ENCODE results near the gene DNAJA3. TPM values are rescaled to one million over a fixed set of nuclear protein-coding genes. Genes with fewer than 3 reads are reported as not detected.

The DNAJA3 gene
- total and polyA plus RNA-seq, 10 of the 15 experiments (the other 5 are each of a cell fraction or from before 2014, with no cell fraction given): 8.4 to 141 (median 60.8) TPM

- ATAC-seq (peak; percentile 89), DNase-seq (ENCODE audit: low read depth, low spot score) (no peak), FAIRE-seq (no peak)
- Histone ChIP-seq H4K20me1 (ENCODE audit: control insufficient read depth, insufficient read depth) (no peaks in the 10 kb centered on the region), H3K79me2 (ENCODE audit: control insufficient read depth, insufficient read depth, low read length) (no peaks in the 10 kb centered on the region), H3K4me2 (ENCODE audit: control insufficient read depth, insufficient read depth) (no peak overlapping the region), H3K9ac (ENCODE audit: control insufficient read depth, insufficient read depth, low read length) (no peak overlapping the region), H2AFZ (ENCODE audit: control insufficient read depth, low read depth, low read length) (no peak overlapping the region), H3K9me3 (replicated peaks; ENCODE audit: control insufficient read depth, insufficient read depth, low read length) (no peaks in the 10 kb centered on the region), H3K36me3 (ENCODE audit: control insufficient read depth in 2 of 2, insufficient read depth in 2 of 2, low read length in 1 of 2) (peaks cover 17 to 23% of the 10 kb centered on the region in 2 experiments), H3K27me3 (replicated peaks in 1 of 2; ENCODE audit: control insufficient read depth in 2 of 2, insufficient read depth in 2 of 2, low read length in 1 of 2) (no peaks in the 10 kb centered on the region), H3K4me1 (ENCODE audit: control insufficient read depth, insufficient read depth, low read length) (no peaks in the 10 kb centered on the region), H3K27ac (ENCODE audit: control insufficient read depth, insufficient read depth) (no peak overlapping the region), H3K4me3 (no peak overlapping the region)
- intact Hi-C loops (cut with micrococcal nuclease; ENCODE audit: unreplicated experiment) (loop anchor here (1.0 to 5.0 kb wide), 3 partner anchors 43 to 114 kb away; no protein-coding TSS in a partner anchor), in situ Hi-C loops (cut with MboI) (no loop called here)
- ChIA-PET CTCF (interaction anchor here (0.5 to 3.9 kb wide), 51 partner anchors 7 to 780 kb away, joined by 3 to 30 read pairs (median 4); partner anchors contain the start of genes CORO7 and PAM16), POLR2A (no interaction called here), RAD21 (ENCODE audit: unreplicated experiment) (interaction anchor here (0.5 to 2.7 kb wide), 16 partner anchors 9 to 560 kb away, joined by 3 to 11 read pairs (median 4); partner anchors contain the start of genes CORO7, TFAP4 and VASN), SMC1A (ENCODE audit: uncharacterized antibody, unreplicated experiment) (interaction anchor here (0.8 to 2.3 kb wide), 9 partner anchors 9 to 142 kb away, joined by 3 to 11 read pairs (median 4); no protein-coding TSS in a partner anchor)
- 40% methylated on average over 28 of the region's 29 CpGs for WGBS (ENCODE audit: insufficient coverage, insufficient replicate concordance, low lambda C conversion rate, missing lambda C conversion rate)
- BruUV-seq (replicated peaks): no TSS peak
- TF ChIP-seq SIX5 (IDR thresholded peaks at IDR 0.05; ENCODE audit: low read depth, low read length, severe bottlenecking) (no peak), EP300 (IDR thresholded peaks at IDR 0.05; ENCODE audit: borderline replicate concordance in 1 of 2, control insufficient read depth in 1 of 2, low read depth in 2 of 2, low read length in 2 of 2) (no peak), NFIC (IDR thresholded peaks at IDR 0.05; ENCODE audit: low read depth, low read length) (no peak), FOXM1 (IDR thresholded peaks at IDR 0.05; ENCODE audit: low read depth, low read length) (no peak), HDGF (IDR thresholded peaks at IDR 0.05) (peak; percentile 81), EED (IDR thresholded peaks at IDR 0.05; ENCODE audit: low read depth) (no peak), MEF2A (IDR thresholded peaks at IDR 0.05; ENCODE audit: insufficient read depth, low read depth, low read length) (no peak), MTA3 (IDR thresholded peaks at IDR 0.05; ENCODE audit: borderline replicate concordance, low read length) (no peak), CEBPZ (IDR thresholded peaks at IDR 0.05; ENCODE audit: low read depth, low read length) (no peak), KDM1A (IDR thresholded peaks at IDR 0.05; ENCODE audit: borderline replicate concordance) (no peak), ZNF384 (IDR thresholded peaks at IDR 0.05; ENCODE audit: borderline replicate concordance, low read depth, low read length) (no peak), STAT1 (conservative IDR thresholded peaks at IDR 0.05) (no peak), BRCA1 (IDR thresholded peaks at IDR 0.05; ENCODE audit: low read depth, low read length) (no peak), ZBTB4 (CRISPR knock-in tag; IDR thresholded peaks at IDR 0.05) (no peak), MEF2B (IDR thresholded peaks at IDR 0.05; ENCODE audit: partially characterized antibody, poor library complexity, severe bottlenecking) (no peak)
Measured at GRCh38 chr16:4402439-4403132, 23.1 kb upstream of the DNAJA3 start.

All from GM12878 (cell line).